HG03045 (cell line): Measurements from ENCODE around the gene PSMB2.

Source experiments
- ATAC-seq: cut with Tn5 transposase; IDR thresholded peaks from one replicate; pipeline ENCODE4 v1.9.1; 2021; ENCODE audit warnings: mild to moderate bottlenecking, moderate library complexity; ENCODE audit not compliant: unreplicated experiment

The PSMB2 gene

DNA sequence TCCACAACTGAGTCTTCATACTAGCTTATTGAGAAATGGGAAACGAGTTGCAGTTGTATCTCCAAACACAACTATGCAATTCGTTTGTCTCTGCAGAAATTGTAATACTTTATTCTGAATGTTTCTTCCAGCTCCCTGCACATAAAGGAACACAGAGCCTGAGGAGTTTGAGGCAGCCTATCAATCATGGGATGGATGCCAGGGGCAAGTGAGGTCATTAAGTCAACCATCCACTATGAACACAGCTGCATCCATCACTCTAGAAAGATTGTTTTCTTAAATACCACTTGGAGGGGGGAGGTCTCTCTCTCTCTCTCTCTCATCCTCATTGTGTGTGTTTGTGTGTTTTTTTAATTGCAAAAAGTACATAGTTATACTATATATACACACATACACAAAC lies 2.9 kb upstream of the PSMB2 start:
- ATAC-seq, result no peak

DNA sequence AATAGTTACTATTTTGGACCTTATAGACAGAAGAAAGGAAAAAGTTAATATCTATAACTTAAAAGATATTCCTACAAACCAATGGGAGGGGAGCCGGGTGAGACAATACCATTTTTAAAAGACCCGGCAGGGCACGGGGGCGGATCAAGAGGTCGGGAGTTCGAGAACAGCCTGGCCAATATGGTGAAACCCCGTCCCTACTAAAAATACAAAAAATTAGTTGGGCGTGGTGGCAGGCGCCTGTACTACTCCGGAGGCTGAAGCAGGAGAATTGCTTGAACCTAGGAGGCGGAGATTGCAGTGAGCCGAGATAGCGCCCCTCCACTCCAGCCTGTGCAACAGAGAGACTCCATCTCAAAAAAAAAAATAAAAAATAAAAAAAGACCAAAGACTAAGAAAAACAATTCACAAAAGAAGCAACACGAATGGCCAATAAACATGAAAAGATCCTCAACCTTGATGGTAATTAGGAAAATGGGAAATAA lies 1.2 kb upstream of the PSMB2 start:
- ATAC-seq, result no peak

DNA sequence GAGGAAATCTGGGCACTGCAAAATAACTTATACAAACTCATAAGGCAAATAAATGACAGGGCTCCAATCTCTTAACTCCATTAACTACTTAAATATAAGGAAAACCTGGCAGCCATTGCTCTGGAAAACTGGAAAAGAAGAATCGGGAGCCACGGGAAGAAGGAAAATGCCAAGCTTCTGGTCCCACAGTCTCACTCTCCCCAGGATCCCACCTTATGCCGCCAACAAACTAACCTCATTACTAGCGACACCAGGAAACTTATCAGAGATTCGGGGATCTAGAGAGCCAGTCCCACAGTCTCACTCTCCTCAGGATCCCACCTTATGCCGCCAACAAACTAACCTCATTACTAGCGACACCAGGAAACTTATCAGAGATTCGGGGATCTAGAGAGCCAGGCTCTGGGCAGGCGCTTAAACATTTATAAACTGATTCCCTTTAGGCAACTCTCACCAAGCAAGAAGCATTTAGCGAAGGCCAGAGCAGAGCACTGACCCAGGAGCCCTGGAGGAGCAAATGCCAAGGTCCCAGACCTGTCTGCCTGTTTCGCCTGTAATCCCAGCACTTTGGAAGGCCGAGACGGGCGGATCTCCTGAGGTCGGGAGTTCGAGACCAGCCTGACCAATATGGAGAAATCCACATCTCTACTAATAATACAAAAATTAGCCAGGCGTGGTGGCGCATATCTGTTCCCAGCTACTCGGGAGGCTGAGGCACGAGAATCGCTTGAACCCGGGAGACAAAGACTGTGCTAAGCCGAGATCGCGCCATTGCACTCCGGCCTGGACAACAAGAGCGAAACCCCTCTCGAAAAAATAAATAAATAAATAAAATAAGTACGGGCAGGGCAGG lies 720 bp downstream of the PSMB2 start:
- ATAC-seq, result no peak

DNA sequence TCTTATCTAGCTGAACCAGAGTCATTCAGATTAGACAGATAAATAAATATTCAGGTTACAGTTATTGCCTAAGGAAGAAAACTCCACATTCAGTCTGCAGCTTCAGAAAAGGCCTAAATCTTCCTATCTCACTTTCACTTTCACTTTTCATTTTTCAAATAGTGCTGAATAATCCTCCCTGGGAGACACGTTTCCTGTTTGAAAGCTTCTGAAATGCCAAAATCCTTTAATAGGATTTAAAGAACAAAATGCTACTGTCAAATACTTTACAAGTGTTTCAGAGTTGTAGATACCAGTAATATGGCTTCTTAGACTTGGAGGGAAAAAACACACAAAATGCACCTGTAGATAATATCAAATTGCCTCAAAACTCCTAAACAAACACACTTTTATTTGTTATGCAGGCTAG lies 3.9 kb downstream of the PSMB2 start:
- no peak for ATAC-seq

DNA sequence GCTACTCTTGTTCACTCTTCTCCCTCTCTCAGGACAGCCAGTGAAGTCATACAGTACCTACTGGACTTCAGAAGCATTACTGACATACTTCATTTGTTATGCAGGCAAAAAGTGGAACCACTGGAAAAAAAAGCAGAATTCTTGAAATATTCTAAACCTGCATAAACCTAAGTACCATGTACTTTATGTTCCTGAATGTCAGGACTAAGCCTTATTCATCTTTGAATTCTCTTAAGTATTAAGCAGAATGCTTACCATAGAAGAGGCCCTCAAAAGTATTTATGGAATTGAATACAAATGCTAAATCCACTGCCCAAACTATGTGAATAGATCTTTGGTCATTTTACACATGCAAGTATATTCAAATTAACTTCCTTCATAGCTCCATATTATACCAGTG lies 7.8 kb downstream of the PSMB2 start:
- ATAC-seq, result no peak

DNA sequence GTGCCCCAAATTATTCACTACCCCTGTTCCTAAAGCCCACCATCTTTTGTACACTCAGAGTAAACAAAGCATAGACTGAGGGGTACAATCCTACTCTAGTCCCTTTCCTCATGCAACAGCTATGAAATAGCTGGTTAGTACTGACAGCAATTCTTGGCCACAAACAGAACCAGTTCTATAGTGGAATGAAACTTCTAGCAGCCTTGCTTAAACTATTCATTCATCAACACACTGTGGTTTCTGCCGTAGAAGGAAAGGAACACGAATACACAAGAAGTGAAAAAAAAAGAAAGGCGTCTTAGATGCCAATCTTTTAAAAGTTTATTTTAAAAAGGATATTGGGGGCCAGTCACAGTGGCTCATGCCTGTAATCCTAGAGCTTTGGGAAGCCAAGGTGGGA lies 9.9 kb downstream of the PSMB2 start:
- no peak for ATAC-seq

DNA sequence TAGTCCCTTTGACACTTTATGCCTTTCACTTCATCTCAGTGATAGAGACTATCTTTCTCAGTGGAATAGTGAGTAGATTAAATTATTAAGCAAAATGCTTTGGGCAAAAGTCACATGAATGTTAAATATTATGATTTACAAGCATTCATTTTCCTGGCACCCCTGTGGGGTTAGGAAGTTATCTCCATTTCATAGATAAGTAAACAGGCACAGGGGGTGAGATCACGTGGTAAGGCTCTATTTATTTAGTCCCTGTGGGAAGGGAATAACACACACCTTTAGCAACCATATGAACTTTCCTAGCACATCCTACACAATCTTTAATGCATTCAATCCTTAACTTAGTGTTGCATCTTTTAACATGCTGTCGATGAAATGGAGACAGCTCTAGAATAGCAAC lies 12.3 kb downstream of the PSMB2 start:
- ATAC-seq, result no peak

DNA sequence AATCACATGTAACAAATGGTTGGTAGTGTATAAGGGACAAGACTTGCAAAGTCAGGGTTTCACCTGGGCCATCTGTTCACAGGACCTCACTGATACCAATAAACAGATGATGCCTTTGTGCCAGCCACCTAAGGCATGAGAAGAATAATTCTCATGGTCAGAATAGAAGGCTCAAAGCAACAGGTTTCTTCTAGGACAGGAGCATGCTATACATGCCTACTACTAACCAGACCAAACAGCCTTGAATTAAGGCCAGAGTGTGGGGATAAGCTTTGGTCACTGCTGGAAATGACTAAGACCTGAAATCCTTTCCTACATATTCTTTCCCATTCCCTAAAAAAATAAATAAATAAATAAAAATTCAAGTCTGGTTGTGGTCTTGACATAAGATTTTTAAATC lies 17.5 kb downstream of the PSMB2 start:
- no peak for ATAC-seq

DNA sequence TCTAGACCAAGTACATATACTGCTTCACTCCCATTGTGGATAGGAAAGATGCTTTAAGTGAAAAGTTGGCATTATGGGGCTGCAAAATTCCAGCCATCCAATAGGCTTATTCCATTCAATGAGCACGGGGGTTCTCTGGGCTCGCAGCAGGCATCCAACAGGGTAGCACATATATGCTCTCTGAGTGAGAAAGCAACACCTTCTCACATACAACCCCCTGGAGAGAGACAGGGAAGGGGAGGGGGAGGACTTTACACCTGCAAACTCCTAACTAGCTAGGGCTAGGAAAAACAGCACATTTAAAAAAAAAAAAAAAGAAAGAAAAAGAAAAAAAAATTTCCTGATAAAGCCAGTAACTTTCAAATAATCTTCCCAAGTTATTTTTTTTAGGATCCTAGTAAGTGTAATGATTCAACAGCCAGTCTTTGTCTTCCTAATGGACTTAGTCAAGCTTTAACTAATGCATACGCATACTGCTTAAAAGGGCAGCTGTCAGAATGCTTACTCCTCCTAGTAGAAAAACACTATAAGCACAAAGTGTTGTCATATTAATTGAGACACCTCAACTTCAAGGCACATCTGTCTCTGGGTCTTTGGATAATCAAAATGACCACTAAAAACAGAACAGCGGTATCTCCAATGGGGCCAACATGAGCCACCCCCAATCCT lies 18.7 kb downstream of the PSMB2 start:
- no peak for ATAC-seq

DNA sequence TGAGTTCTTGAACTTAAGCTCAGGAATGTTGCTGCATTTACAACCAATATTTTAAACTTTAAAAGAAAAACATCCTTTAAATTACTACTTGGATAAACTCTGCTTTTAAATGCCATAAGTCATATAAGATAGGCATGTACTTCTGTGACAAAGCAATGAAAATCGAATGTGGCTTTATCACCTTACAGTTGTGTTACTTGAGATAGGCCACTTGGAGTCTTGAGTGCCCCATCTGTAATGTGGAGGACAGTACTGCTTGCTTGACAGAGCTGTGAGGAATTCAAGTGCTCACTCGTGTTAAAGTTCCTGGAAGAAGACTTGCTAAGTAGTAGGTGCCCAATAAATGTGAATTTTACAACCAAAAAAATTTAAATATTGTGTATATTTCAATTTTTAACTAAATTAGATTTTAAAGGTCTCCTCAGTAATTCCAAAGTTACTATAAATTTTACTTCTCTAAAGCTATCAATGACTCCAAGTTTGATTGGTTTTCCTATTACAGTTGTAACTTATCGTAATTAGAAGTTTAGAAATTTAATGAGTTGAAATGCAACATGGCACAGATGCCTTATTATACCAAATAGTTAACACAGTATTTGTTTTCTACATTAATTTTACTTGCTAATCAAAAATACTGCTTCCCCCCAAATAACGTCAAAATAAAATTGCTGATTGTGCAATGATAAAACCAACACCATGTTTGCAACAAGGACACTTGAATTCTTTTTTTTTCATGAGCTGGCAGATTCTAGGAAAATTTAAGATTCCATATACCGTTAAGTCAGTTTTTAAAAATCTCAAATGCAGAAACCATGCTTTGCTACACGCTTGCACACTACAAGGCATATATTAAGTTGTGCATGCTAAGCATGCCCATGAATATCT lies 21.8 kb downstream of the PSMB2 start:
- no peak for ATAC-seq

DNA sequence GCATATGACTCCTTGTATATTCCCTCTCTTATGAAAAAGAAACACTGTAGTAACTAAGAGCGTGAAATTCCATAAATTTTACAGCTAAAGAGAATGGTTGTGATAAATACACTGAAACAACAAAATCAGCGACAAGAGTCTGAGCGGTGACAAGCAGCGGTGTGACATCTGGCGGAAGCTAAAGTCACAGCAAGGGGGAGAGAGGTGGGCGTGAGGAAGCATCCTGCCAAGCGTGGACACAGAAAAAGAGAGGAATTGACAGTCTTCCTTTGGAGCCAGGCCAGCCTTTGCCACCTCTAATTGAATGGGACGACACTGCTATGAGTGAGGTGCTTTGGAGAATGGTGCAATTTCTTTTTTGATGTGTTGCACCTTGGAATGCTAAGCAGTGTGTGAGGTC lies 25.9 kb downstream of the PSMB2 start:
- no peak for ATAC-seq

DNA sequence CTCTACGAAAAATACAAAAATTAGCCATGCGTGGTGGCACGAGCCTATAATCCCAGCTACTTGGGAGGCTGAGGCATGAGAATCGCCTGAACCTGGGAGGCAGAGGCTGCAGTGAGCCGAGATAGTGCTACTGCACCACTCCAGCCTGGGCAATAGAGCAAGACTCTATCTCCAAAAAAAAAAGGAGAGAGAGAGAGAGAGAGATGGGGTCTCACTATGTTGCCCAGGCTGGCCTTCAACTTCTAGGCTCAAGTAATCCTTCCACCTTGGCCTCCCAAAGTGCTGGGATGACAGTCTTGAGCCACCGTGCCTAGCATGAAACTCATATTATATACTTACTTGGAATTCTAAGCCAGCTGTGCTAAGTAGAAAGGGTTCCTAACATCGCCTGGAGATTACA lies 29.7 kb downstream of the PSMB2 start:
- no peak for ATAC-seq

DNA sequence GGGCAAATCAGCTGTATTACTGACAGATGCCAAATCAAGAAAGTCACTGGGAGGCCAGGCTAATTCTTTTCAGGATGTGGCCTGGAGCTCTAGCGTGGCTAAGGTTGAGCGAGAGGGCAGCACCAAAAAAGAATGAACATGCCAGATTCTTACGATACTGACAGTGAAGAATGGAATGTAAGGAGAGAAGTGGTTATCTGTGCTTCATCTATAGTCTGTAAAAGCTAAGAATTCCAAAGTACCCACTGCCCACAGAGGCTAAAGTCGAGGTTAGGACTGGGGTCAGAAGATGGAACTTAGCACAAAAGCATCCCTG lies 35.5 kb downstream of the PSMB2 start:
- no peak for ATAC-seq

DNA sequence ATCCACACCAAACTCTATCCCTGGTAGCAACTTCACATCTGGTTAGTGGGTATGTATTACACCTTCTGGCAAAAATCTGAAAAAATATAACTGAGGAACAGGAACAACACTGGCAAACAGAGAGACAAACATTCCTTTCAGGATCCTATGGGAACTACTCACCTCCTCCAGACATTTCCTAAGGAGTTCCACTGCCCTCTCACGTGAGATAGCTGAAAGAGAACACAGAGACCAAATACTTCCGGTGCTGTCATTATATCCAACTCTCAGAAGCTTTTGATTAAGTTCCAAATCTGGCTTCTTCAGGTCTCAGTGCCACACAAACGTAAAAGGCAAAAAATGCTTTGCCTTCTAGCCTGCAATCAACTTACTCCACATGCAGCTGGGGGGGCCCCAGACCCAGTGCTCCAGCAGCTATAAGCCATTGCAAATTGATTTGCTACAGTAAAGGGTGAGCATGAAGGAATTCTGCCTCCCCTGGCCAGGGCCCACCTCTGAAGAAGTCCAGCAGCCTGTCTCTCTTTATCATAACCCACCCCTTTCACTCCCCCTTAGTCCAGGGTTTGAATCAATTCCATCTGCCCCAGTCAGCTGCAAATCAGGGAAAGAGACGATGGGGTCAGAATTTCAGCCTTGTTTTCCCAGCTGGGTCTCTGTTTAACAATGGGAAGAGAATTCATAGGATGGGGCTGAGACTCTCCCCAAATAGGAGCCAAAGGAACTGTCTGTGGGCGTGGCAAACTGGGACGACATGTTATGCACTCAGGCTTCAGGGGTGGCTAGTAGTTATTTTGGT lies 36.1 kb downstream of the PSMB2 start:
- ATAC-seq, result no peak

DNA sequence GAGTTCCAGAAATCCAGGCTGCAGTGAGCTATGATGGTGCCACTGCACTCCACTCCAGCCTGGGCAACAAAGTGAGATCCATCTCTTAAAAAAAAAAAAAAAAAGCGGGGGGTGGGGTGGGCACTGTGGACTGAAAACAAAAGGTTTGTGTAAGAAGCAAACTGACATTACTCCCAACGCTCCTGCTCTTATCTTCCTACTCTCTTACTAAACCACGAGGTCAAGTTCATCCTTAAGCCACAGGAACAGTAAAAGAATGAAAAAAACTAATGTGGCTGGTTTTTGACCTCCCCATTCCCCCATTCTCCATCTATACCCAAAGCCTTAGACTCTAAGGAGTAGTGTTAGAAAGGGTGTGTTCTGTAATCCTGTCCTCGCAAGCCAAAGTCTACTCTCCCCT lies 37.4 kb downstream of the PSMB2 start:
- no peak for ATAC-seq

DNA sequence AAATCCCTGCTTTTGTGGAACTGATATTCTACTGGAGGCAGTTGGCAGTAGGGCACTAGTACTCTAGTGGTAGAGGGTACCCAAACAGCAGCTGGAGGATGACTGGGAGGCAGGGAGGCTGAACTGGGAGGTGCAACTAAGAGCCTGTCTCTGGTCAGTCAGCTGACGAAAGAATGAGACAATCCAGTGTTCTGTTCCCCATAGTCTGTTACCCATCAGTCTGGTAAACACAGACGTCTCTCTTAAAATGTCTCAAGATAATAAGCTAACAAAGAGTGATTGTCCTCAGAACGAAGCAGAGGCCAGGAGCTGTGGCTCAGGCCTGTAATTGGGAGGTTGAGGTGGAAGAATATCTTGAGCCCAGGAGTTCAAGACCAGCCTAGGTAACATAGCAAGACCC lies 37.9 kb downstream of the PSMB2 start:
- ATAC-seq, result no peak

DNA sequence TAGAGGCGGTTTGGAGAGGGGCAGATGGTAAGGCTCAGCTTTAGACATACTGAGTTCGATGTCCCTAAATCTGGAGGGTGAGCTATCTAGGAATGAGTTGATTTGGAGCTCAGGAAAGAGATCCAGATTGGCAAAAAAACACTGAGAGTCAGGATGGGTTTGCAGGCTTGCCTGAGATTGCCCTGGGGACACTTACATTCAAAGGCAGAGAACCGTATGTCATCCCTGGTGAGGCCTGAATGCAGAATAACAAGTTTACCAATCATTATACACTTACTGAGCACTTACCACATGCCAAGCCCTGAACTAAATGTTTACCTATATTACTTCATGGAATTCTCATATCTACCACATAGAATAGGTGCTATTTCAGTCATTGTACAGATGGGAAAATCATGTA lies 40.7 kb downstream of the PSMB2 start:
- no peak for ATAC-seq

DNA sequence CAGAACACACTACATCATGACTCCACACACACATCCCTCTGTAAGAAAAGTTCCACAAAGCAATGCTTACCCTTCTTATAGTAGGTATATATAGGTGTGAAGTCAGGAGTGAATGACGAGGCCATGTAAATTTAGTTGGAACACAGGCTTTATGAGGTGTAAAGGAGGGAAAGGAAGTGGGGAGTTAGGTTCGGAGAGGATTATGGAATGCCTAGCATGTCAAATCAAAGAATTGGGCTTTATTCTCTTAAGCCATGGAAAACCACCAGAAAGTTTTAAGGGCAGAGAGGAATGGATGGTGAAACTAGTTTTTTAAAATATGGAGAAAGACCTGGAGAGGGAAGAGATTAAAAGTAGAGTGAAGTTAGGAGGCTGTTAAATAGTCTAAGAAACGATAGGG lies 41.9 kb downstream of the PSMB2 start:
- no peak for ATAC-seq

DNA sequence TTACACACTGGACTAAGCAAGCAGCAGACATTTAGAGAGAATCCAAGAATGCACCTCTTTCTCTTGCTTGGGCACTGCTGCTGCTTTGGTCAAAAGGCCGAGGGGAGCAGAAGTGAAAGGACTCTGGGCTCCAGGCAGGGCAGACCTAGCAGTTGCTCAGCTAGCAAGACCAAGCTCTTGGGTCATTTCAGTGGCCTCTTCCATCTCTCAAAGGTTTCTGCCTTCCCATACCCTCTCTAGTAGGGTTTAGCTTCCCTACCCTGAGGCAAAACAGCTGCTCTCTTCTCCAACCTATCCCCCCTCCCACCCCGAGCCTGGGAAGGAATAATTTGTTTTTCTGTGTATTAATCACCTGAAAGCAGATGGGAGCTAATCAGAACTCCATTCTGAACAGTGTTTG lies 42.4 kb downstream of the PSMB2 start:
- ATAC-seq, result no peak

DNA sequence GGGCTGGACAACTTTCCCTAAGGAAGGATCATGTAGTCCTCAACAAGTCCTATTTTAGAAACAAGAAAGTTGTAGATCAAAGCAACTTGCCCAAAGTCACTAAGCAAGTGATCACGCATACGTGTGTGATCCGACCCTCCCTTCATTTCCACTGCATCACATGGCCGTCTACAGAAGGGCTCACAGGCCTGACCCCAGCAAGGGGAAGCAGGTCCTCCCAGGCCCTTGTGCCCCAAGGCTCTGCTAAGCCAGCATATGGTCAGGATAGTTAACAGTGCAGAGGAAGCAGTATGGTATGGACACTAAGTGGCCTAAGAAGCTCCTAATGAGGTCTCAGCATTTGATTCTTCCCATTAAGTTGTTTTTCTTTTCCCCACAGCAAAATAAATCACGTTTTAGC lies 43.5 kb downstream of the PSMB2 start:
- ATAC-seq, result no peak

DNA sequence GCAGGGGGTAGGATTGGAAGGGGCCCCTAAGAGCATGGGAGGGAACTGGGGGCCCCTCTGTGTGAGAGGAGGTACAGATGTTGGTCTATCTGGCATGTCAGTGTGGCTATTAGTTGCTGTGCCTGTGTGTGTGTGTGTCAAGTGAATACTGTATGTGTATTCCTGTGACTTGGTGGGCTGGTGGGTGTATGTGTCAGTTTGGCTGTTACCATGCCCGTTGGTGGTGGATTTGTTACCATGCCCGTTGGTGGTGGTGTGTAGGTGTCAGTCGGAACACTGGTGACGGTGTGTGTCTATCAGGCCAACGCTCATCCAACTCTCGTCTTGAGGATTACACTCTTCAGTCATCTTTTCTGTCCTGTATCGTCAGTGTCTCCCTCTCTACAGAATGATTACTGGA lies 45.6 kb downstream of the PSMB2 start:
- ATAC-seq, result no peak
